GM21515 (cell line): Measurements from ENCODE around the gene C1RL.
"Not testable (repeated sequence)": the region's sequence is repeated elsewhere in the genome, so short reads cannot be mapped to it uniquely, and the experiment has no call there.

Experiments
- ATAC-seq: cut with Tn5 transposase; IDR thresholded peaks from one replicate; pipeline ENCODE4 v1.9.1; 2021; ENCODE audit not compliant: unreplicated experiment

C1RL gene

DNA sequence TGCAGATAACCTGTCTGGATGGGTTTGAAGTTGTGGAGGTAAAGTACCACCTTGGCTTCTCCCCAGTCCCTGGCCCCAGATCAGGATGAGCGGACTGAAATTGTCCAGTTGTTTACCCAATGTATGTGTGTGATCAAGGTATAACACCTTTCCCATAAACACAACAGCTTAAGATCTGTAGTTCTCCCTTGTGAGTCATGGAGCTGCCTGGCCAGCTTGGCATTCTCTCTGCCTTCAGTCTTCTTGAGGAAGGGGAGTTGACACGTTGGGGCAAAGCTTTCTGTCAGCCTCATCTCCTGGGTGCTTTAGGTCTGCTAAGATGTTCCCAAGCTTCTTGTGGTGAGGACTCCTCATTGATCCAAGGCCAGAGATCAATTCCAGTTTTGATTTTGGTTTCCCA is 42.4 kb downstream of the C1RL start:
- ATAC-seq: no peak

DNA sequence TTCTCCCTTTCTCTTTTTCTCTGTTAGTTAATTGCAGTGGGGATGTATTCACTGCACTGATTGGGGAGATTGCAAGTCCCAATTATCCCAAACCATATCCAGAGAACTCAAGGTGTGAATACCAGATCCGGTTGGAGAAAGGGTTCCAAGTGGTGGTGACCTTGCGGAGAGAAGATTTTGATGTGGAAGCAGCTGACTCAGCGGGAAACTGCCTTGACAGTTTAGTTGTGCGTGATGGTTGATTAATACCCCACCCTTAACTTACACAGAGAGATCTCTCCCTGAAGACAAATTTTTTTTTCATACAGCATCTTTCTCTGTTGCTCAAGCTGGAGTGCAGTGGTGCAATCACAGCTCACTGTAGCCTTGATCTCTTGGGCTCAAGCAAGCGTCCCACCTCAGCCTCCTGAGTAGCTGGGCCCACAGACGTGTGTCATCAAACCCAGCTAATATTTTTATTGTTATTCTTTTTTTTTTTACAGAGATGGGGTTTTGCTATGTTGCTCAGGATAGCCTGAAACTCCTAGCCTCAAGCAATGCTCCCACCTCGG is 43.9 kb downstream of the C1RL start:
- ATAC-seq: no peak

DNA sequence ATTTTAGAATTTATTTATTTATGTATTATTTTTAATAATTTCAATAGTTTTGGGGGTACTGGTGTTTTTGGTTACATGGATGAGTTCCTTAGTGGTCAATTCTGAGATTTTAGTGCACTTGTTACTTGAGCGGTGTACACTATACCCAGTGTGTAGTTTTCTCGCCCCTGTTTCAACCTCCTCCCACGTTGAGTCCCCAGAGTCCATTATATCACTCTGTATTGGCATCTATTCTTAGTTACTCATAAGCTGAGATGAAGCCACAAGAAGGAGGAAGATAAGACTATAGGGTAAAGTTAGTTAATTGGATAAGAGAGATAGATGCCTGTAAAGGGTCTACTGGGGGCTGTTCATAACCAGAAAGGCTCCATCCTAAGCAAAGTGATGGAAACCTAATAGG is 44.5 kb downstream of the C1RL start:
- ATAC-seq: no peak

DNA sequence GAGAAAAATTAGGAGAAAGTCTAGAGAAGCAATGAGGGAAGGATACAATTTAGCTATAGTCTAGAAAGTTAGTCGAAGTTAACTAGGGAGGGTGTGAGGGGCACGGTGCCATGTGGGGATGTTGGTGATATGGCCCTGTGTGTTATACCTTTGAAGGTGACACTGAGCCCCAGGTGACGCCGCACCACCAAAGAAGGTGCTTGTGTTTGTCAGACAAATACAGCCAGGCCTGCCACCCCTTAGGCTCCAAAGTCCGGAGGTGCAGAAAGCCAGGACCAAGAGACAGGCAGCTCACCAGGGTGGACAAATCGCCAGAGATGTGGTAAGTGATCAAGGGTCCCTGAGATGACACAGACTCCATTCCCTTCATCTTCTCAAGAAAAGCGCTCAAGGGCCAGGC is 47.4 kb downstream of the C1RL start:
- no peak for ATAC-seq

DNA sequence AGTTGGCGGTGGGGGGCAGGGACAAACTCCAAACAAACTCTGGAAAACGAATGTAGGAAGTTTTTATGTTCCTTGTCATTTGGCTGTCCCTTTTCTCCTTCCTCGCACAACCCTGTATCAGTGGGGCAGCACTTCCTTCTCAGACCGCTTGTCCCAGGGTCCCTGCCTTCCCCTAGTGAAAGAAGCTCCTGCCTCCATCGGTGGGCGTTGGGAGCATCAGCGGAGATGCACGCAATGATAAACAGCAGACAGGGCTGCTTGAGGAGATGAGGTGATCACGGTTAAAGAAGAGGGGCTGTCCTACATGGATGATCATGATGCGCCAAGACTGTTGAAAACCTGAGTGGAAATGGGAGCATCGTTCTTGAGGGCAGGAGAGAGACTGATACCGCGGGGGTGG is 47.9 kb downstream of the C1RL start:
- ATAC-seq: no peak

DNA sequence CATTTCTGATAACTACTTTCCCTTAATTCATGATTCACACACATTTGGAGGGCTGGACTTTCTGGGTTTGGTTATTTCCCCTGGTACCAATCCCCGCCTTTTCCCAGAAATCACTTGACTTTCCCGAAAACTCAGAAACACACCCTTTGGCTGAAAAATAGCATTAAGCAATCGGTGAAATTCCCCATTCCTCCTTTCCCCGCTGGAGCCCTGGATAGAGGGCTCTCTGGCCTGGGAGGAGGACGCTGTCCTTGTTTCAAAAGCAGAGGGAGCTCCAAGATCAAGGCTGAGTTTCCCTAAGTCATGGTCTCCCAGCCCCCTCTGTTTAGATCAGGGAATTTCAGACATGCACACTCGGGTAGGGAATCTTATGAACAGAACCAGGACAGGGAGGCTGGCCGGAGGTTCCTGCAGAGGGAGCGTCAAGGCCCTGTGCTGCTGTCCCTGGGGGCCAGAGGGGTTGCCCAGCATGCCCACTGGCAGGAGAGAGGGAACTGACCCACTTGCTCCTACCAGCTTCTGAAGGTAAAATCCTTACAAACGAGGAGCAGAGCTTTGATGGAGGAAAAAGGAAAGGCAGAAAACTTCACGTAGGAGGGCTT is 48.6 kb downstream of the C1RL start, which contains the start of gene C1S:
TSS of gene C1S (plus strand) at position 366 of the 602 bp plus-strand sequence. CDS start 1,195 bp downstream, outside the sequence.
- ATAC-seq: no peak

DNA sequence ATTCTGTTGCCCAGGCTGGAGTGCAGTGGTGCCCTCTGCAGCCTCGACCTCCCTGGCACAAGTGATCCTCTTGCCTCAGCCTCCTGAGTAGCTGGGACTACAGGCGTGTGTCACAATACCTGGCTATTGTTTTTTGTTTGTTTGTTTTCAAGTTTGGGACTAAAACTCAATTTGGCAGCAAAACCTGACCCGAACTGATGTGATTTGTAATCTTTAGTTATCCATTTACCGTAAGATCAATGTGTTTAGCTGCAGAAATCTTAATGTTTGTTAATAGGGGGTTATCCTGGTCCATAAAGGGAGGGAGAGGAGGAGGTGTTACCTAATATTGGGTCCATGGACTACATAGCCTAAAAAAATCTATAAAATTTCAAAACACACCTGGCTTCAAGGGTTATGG is 49.2 kb downstream of the C1RL start:
- ATAC-seq: no peak

DNA sequence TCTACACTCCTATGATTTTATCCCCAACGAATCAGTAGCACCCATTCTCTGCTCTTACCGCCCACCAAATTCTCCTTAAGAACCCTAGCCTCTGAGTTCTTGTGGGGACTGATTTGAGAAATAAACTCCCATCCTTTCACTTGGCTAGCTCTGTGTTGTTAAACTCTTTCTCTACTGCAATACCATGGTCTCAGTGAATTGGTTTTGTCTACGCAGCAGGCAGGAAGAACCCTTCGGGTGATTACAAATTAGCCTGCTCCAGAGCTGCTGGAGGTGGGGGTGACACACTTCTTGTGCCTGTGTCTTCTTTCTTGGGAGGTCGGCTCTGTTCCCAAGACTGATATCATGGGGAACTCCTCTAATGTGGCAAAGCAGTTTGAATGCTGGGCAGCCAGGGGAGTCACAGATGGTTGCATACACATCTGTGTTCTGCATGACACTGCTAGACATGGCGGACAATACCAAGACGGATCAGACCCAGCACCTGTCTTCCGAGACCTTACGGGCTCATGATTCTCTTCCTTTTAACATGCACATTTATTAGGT is 50.1 kb downstream of the C1RL start:
- no peak for ATAC-seq

DNA sequence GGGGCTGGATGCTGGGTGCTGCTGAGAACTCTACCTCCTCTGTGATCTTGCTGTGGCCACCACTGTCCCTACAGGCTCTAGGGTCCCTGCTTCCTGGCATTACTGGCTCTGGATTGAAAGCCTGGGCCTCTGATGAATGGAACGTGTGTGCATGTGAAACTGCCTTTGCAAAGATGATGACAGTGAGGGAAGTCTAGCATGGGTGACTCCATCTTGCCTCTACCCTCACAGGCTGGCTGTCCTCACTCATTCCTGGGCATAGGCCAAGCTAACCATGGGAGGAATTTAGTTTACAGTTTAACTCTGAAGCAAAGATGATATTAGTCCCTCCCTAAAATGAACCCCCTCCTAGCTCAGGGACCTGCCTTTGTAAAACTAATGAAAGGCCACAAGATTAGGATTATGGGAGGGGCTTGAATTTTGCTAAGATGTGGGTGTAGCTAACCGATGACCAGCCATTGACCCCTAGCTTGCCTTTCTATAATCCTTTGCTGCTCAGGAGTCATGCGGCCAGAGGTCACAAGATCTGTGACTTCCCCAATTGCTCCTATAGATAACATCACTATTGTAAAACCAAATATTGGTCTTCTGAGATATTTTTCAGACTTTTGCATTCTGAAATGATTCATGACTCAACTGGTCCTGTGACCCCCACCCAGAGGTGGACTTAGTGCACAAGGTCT is 50.7 kb downstream of the C1RL start:
- ATAC-seq: no peak

DNA sequence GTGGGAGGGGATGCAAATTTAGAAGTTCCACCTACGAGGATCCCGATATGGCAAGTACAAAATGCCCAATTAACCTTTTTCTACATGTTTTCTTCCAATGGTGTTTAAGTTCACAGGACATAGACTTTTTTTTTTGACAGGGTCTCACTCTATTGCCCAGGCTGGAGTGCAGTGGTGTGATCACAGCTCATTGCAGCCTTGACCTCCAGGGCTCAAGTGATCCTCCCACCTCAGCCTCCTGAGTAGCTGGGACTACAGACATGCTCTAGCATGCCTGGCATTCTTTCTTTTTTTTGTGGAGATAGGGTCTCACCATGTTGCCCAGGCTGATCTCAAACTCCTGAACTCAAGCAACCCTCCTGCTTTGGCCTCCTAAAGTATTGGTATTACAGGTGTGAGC is 53.3 kb downstream of the C1RL start:
- not testable (repeated sequence) for ATAC-seq

DNA sequence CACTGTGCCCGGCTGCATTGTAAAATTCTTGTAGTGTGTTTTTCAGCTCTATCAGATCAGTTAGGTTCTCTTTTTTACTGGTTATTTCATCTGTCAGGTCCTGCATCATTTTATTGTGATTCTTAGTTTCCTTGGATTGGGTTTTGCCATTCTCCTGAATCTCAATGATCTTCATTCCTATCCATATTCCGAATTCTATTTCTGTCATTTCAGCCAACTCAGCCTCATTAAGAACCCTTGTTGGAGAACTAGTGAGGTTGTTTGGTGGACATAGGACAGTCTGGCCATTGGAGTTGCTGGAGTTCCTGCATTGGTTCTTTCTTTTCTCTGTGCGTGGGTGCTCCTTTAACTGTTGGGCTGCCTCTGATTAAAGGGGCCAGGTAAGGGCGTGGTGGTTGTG is 54.1 kb downstream of the C1RL start:
- ATAC-seq: no peak

DNA sequence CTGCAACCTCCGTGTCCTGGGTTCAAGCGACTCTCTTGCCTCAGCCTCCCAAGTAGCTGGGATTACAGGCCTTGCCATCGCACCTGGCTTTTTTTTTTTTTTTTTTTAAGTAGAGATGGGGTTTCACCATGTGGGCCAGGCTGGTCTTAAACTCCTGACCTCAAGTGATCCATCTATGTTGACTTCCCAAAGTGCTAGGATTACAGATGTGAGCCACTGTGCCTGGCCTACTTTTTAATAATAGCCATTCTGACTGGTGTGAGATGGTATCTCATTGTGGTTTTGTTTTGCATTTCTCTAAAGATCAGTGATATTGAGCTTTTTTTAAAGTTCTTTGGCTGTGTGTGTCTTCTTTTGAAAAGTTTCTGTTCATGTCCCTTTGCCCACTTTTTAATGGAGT is 59.0 kb downstream of the C1RL start:
- not testable (repeated sequence) for ATAC-seq

DNA sequence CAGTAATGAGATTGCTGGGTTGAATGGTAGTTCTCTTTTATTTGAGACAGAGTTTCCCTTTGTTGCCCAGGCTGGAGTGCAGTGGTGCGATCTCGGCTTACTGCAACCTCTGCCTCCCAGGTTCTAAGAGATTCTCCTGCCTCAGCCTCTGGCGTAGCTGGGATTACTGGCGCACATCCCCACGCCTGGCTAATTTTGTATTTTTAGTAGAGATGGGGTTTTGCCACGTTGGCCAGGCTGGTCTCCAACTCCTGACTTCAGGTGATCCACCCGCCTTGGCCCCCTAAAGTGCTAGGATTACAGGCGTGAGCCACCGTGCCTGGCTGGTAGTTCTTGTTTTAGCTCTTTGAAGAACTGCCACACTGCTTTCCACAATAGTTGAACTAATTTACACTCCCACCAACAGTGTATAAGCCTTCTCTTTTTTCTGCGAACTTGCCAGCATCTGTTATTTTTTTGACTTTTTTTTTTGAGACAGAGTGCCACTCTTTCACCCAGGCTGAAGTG is 59.5 kb downstream of the C1RL start:
- not testable (repeated sequence) for ATAC-seq

DNA sequence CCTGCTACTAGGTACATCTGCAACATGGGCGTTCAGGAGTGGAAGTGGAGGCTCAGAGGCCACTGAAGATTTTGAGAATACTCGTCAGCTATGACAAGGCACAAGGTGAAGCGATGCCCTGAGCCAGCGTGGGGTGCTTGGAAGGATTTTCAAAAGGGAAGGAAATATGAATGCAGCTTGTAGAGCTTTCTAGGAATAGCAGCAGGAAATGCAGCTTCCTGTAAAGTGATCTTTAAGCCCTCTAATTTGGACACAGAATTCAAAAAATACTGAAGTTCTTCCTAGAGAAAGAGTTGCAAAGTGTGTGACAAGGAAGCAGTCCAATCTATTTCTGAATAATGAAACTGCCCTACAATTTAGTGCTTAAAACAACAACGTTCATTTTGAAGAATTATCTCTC is 61.7 kb downstream of the C1RL start:
- no peak for ATAC-seq

DNA sequence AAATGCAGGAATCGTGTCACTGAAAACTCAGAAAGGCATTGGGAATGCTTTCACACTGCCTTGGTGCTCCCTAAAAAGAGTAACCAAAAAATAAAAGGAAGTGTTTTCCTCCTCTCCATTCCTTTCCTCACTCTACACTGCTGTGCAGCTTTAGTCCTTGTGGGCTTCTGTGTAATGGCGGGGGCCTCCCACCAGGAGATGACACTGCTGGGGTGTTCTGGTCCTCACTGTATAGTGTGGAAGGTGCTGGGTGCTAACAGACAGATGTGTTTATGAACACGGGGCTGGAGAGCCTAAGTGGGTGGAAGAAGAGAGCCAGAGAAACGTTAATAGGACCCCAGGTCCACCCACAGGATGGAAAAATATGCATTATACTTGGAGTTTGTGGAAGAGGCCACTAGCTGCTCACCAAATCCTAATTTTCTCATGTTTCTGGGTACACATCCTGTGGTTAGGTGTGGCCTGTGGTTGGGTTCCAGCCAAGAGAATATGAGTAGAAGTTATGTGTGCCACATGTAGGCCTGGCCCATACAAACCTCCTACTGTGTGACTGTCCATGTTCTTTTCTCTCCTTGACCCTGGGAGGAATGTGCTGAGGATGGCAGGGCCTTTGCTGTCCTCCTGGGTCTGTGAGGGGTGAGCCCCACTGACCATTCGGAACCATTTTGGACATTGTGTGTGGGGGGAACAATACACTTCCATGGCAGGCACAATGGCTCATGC is 62.5 kb downstream of the C1RL start:
- no peak for ATAC-seq

DNA sequence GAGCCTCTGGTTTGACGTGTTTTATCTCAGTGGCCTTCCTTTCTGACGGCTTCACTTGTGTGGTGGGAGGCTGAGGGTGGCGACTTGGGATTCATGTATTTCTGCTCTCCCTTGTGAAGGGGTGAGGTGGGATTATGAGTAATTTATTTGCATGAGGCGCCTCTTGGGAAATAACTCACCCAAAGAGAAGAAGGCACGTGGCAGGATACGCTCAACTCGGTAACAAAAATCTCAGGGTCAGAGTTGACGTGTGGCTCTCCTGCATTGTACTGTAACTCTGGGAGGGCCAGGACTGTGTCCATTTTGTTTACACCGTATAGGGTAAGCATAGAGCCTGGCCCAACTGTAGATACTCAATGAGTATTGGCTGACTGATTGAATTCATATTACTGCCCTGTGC is 63.1 kb downstream of the C1RL start:
- no peak for ATAC-seq
